ENCODE measurements around the gene CCNQ.

DNA sequence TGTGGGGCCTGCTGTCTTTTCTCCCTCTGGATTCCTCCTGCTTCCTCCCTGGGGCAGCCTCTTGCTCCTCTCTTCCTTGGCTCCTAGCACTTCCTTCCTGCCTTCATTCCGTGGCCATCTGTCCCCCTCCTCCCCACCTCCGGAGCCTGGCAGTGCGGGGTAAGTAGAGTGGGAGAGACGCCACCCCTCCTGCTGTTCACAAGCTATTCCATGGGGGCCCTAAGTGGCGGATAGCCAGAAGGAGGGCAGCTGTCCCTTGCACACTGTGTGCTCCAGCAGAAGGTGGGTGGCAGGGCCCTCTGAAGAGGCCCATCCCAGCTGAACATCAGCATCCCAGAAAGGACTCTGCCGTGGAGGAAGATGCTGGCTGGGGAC is 27.4 kb downstream of the CCNQ start:
- TF ChIP-seq CREM (IDR thresholded peaks at IDR 0.05; ENCODE audit: low read depth) (no peak), CHD2 (IDR thresholded peaks at IDR 0.05; ENCODE audit: borderline replicate concordance, low read depth, low read length) (no peak), CTCF (IDR thresholded peaks at IDR 0.05 in 2 of 3, conservative IDR thresholded peaks at IDR 0.05 in 1 of 3; ENCODE audit: control insufficient read depth in 2 of 3, extremely low read depth in 1 of 3, insufficient read depth in 1 of 3, low read depth in 3 of 3, low read length in 3 of 3) (no peak), PKNOX1 (IDR thresholded peaks at IDR 0.05) (no peak)

All from GM12878 (cell line).